ENCODE results near the gene SLCO1C1.

DNA sequence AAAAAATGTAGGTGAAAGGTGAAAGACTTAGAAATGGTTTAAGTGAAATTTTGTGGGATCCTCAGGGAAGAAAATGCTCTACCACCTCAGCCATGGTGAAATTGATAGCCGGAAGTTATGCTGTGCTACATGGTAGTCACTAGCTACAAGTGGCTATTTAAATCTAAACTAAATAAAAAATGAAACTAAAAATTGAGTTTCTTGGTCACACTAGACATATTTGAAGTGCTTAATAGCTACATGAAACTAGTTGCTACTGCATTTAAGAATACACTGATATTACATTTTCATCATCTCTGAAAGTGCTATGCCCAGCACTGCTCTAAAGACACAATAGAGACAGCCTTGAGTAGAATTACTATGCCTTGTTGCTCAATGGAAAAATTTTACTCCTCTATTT is 105.0 kb downstream of the SLCO1C1 start:
- TF ChIP-seq, protein P1, sequence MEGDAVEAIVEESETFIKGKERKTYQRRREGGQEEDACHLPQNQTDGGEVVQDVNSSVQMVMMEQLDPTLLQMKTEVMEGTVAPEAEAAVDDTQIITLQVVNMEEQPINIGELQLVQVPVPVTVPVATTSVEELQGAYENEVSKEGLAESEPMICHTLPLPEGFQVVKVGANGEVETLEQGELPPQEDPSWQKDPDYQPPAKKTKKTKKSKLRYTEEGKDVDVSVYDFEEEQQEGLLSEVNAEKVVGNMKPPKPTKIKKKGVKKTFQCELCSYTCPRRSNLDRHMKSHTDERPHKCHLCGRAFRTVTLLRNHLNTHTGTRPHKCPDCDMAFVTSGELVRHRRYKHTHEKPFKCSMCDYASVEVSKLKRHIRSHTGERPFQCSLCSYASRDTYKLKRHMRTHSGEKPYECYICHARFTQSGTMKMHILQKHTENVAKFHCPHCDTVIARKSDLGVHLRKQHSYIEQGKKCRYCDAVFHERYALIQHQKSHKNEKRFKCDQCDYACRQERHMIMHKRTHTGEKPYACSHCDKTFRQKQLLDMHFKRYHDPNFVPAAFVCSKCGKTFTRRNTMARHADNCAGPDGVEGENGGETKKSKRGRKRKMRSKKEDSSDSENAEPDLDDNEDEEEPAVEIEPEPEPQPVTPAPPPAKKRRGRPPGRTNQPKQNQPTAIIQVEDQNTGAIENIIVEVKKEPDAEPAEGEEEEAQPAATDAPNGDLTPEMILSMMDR (IDR thresholded peaks at IDR 0.05; ENCODE audit: poor library complexity): no peak
- TF ChIP-seq EZH2phosphoT487 (IDR thresholded peaks at IDR 0.05; ENCODE audit: low read depth, severe bottlenecking, unreplicated experiment): no peak
